D721Med (cell line): ENCODE measurements around the gene AFF1.
"Not testable (repeated sequence)": the region's sequence is repeated elsewhere in the genome, so short reads cannot be mapped to it uniquely, and the experiment has no call there.

Experiments
- DNase-seq: peaks from one replicate; pipeline ENCODE4 v3.0.0; 2011; ENCODE audit warnings: low spot score; ENCODE audit not compliant: insufficient read length
- FAIRE-seq: peaks from 2 replicates; lab custom pipeline; 2011; peaks lifted over from hg19 to GRCh38; lab: Jason Lieb, UNC
- TF ChIP-seq, protein P1 (sequence below): IDR thresholded peaks from 2 replicates; pipeline ENCODE4 v1.5.1; 2012; ENCODE audit warnings: mild to moderate bottlenecking, control low read depth; ENCODE audit not compliant: insufficient read depth; ENCODE audit errors: missing control alignments

Gene AFF1

DNA sequence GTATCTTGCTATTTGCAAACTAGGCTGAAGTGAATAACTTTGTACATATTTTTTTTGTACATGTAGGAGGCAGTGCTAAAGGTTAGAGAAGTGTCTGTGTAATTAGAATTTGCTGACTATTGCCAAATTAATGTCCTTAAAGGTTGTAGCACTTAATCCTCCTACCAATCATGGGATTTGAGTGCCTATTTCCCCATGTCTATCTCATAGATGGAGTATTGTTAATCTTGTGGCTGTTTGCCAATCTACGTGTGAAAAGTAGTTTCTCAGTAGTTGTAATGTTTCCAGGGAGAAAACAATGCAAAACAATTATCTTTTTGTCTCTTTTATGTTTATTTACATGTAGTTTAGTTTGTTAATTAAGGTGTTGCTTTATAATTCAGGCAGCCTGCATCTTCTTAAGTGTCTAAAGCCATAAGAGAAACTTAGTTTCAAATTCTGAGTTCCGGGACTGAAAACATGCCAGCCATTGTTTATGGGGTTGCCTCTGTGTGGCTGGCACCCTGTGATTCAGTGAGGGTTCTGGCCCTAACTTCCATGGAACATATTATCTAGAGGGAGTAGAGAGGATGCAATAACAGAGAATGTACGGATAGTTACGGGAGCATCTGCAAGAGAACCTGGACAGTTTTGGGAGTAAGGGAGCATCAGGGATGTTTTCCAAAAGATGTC is 143.2 kb downstream of the AFF1 start:
- TF ChIP-seq, protein P1, sequence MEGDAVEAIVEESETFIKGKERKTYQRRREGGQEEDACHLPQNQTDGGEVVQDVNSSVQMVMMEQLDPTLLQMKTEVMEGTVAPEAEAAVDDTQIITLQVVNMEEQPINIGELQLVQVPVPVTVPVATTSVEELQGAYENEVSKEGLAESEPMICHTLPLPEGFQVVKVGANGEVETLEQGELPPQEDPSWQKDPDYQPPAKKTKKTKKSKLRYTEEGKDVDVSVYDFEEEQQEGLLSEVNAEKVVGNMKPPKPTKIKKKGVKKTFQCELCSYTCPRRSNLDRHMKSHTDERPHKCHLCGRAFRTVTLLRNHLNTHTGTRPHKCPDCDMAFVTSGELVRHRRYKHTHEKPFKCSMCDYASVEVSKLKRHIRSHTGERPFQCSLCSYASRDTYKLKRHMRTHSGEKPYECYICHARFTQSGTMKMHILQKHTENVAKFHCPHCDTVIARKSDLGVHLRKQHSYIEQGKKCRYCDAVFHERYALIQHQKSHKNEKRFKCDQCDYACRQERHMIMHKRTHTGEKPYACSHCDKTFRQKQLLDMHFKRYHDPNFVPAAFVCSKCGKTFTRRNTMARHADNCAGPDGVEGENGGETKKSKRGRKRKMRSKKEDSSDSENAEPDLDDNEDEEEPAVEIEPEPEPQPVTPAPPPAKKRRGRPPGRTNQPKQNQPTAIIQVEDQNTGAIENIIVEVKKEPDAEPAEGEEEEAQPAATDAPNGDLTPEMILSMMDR = no peak

GRCh38 chr4:87078987-87079486 is 144.2 kb downstream of the AFF1 start:
- peak; percentile 35 for FAIRE-seq

More for the DNA sequence above, 143.2 kb downstream of the AFF1 start:
- FAIRE-seq = peak; percentile 93
- no peak for DNase-seq

DNA sequence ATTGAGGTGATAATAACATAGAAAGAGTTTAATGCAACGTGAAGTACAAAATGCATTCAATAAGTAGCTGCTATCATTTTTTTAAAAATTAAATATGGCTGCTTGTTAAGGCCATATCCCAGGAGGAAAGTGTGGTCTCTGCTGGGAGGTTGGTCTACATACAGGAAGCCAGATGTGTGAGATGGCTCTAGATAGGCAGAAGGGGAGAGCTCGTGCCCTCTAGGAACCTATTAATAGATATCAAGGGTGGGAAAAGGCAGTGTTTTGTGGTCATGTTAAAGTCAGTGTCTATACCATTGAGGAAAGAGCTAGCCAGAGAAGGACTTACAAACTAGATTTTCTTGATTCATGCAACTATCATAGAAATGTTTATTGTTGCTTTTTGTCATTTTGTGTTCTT is 145.2 kb downstream of the AFF1 start:
- FAIRE-seq (peak; percentile 80), DNase-seq (no peak)
- TF ChIP-seq, protein P1 = no peak

More at GRCh38 chr4:87078987-87079486, 144.2 kb downstream of the AFF1 start:
- TF ChIP-seq, protein P1 = no peak
- DNase-seq = no peak

DNA sequence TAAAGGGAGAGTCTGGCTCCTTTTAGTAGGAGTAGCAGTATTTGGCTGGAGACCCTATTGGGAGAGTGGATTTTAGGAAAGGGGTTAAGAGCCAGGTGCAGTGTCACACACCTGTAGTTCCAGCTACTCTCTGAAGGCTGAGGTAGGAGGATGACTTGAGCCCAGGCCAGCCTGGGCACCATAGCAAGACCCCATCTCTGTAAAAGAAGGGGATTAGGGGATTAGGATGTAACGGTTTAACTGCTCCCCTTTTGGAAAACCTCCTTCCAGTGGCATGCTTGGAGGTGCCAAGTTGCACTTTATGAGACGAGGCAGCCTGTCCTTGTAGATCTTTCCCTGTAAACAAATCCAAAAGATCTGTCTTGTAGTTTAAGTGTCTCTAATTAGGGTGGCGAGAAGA is 145.7 kb downstream of the AFF1 start:
- no peak for DNase-seq
- TF ChIP-seq, protein P1 = no peak
- no peak for FAIRE-seq

DNA sequence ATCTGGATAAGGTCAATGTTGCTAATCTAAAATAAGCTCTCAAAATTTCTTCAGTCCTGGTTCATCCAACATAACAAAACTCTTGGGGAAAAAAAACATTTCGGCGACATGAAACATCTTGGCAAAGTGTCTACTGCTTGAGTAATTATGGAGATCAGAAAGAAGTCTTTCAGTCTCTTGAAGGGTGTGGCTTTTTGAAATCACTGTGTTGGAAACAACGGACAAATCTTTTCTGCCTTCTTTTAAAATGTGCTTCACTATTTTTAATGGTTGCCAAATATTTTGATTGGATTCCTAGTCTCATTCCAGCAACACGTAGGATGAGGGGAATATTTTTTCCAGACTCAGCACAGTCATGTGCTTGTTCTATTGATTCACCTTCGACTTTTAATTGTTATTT is 147.0 kb downstream of the AFF1 start:
- TF ChIP-seq, protein P1 = no peak
- no peak for DNase-seq
- FAIRE-seq = no peak

DNA sequence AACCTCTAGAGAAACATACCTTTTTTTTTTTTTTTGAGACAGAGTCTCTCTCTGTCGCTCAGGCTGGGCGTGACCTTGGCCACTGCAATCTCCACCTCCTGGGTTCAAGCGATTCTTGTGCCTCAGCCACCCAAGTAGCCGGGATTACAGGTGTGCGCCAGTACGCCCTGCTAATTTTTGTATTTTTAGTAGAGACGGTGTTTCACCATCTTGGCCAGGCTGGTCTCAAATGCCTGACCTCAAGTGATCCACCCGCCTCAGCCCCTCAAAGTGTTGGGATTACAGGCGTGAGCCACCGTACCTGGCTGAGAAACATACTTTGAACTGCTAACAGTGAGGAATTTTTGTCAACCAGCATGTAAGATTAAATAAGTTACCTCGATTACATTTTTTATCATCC is 150.9 kb downstream of the AFF1 start:
- FAIRE-seq = not testable (repeated sequence)

GRCh38 chr4:87086143-87086805 is 151.5 kb downstream of the AFF1 start:
- no peak for FAIRE-seq
- no peak for DNase-seq
- TF ChIP-seq, protein P1 = no peak

More for the DNA sequence above, 150.9 kb downstream of the AFF1 start:
- not testable (repeated sequence) for DNase-seq
